Measurements from ENCODE around the gene LDAH.

- TF ChIP-seq CTCF (tag by site-specific recombination; IDR thresholded peaks at IDR 0.05) (no peak), REST (tag by site-specific recombination; IDR thresholded peaks at IDR 0.05) (no peak), ZNF776 (tag by site-specific recombination; IDR thresholded peaks at IDR 0.05; ENCODE audit: borderline replicate concordance) (no peak)
Measured at GRCh38 chr2:20668871-20669475, 153.9 kb downstream of the LDAH start.
